WTC11 (cell line): Measurements from ENCODE around the gene PTCH1. TPM values are rescaled to one million over a fixed set of nuclear protein-coding genes. Genes with fewer than 3 reads are reported as not detected.

Experiments
- ATAC-seq: fragments of 200-7000 bp; cut with Tn5 transposase; 2 replicates; pipeline ENCODE4 v1.10.0; 2021; ENCODE audit warnings: mild to moderate bottlenecking, moderate library complexity
- CTCF ChIA-PET: fragments of 300-600 bp; sonication (Branson Sonifier 250); formaldehyde crosslinking; loops from one replicate; lab custom pipeline; 2021; ENCODE audit warnings: antibody characterized with exemption; lab: Charles Lee
- POLR2A ChIA-PET: fragments of 350-600 bp; sonication (Branson Sonifier 250); formaldehyde crosslinking; loops from one replicate; lab custom pipeline; 2021; ENCODE audit warnings: antibody characterized with exemption; lab: Charles Lee
- DNase-seq: peaks from one replicate; pipeline ENCODE4 v3.0.0; 2021; ENCODE audit warnings: low spot score
- H3K27ac Mint-ChIP-seq: 2 replicates; pipeline ENCODE4 v1.8.0; 2021; ENCODE audit warnings: mixed read lengths
- H3K27me3 Mint-ChIP-seq: 2 replicates; pipeline ENCODE4 v1.8.0; 2021; ENCODE audit warnings: low read depth, mild to moderate bottlenecking, moderate library complexity, mixed read lengths
- H3K36me3 Mint-ChIP-seq: 2 replicates; pipeline ENCODE4 v1.8.0; 2021; ENCODE audit warnings: mixed read lengths
- H3K4me1 Mint-ChIP-seq: 2 replicates; pipeline ENCODE4 v1.8.0; 2022; ENCODE audit warnings: mixed read lengths
- H3K4me3 Mint-ChIP-seq: 2 replicates; pipeline ENCODE4 v1.8.0; 2021; ENCODE audit warnings: mild to moderate bottlenecking, moderate library complexity, mixed read lengths
- H3K9me3 Mint-ChIP-seq: 2 replicates; pipeline ENCODE4 v1.8.0; 2021; ENCODE audit warnings: mixed read lengths
- CBFB ChIP-seq: sonication (generic); formaldehyde crosslinking; IDR thresholded peaks from 2 replicates; pipeline ENCODE4 v1.8.1; 2022; ENCODE audit warnings: mild to moderate bottlenecking, low read depth, missing genetic modification reagents
- E2F5 ChIP-seq: sonication (generic); formaldehyde crosslinking; IDR thresholded peaks from 2 replicates; pipeline ENCODE4 v1.8.1; 2022; ENCODE audit warnings: mild to moderate bottlenecking, moderate library complexity, missing genetic modification reagents
- ELF4 ChIP-seq: sonication (generic); formaldehyde crosslinking; IDR thresholded peaks from 2 replicates; pipeline ENCODE4 v1.8.1; 2022; ENCODE audit warnings: low read depth, mild to moderate bottlenecking, moderate library complexity, missing genetic modification reagents
- ESRRA ChIP-seq: sonication (generic); formaldehyde crosslinking; IDR thresholded peaks from 2 replicates; pipeline ENCODE4 v1.8.1; 2022; ENCODE audit warnings: mild to moderate bottlenecking, missing genetic modification reagents, borderline replicate concordance
- FOXP4 ChIP-seq: sonication (generic); formaldehyde crosslinking; IDR thresholded peaks from 2 replicates; pipeline ENCODE4 v1.8.0; 2022; ENCODE audit warnings: mild to moderate bottlenecking, missing genetic modification reagents
- JAZF1 ChIP-seq: fragments of 250-450 bp; sonication (Bioruptor Pico); IDR thresholded peaks from 2 replicates; pipeline ENCODE4 v1.9.0; 2021; ENCODE audit warnings: moderate library complexity, mild to moderate bottlenecking, inconsistent platforms
- MLX ChIP-seq: sonication (generic); formaldehyde crosslinking; IDR thresholded peaks from 2 replicates; pipeline ENCODE4 v1.8.1; 2023; ENCODE audit warnings: mild to moderate bottlenecking, missing genetic modification reagents, moderate library complexity
- NFE2L1 ChIP-seq: sonication (generic); formaldehyde crosslinking; IDR thresholded peaks from 2 replicates; pipeline ENCODE4 v1.8.1; 2023; ENCODE audit warnings: missing genetic modification reagents
- NFYB ChIP-seq: sonication (generic); formaldehyde crosslinking; conservative IDR thresholded peaks from 2 replicates; pipeline ENCODE4 v1.8.0; 2022; ENCODE audit warnings: low read depth, missing genetic modification reagents
- NR1H2 ChIP-seq: sonication (generic); formaldehyde crosslinking; IDR thresholded peaks from 2 replicates; pipeline ENCODE4 v1.9.0; 2021; ENCODE audit warnings: mild to moderate bottlenecking, moderate library complexity, missing genetic modification reagents
- OVOL2 ChIP-seq: fragments of 250-450 bp; sonication (Bioruptor Pico); IDR thresholded peaks from 2 replicates; pipeline ENCODE4 v1.9.0; 2021; ENCODE audit warnings: mild to moderate bottlenecking, borderline replicate concordance
- RELA ChIP-seq: sonication (generic); formaldehyde crosslinking; IDR thresholded peaks from 2 replicates; pipeline ENCODE4 v1.8.1; 2022; ENCODE audit warnings: missing genetic modification reagents, mild to moderate bottlenecking, borderline replicate concordance
- SOX15 ChIP-seq: fragments of 250-450 bp; sonication (Bioruptor Pico); IDR thresholded peaks from 2 replicates; pipeline ENCODE4 v1.9.0; 2021; ENCODE audit warnings: mild to moderate bottlenecking
- TCF7 ChIP-seq: sonication (generic); formaldehyde crosslinking; IDR thresholded peaks from 2 replicates; pipeline ENCODE4 v1.8.0; 2022; ENCODE audit warnings: mild to moderate bottlenecking, low read depth, missing genetic modification reagents, moderate library complexity
- ZNF219 ChIP-seq: sonication (generic); formaldehyde crosslinking; IDR thresholded peaks from 2 replicates; pipeline ENCODE4 v1.8.0; 2023; ENCODE audit warnings: missing genetic modification reagents, mild to moderate bottlenecking, borderline replicate concordance
- ZNF232 ChIP-seq: sonication (generic); formaldehyde crosslinking; IDR thresholded peaks from 2 replicates; pipeline ENCODE4 v1.8.0; 2022; ENCODE audit warnings: mild to moderate bottlenecking, missing genetic modification reagents
- total RNA-seq: library from RNA; stranded (reverse); gene quantifications from 3 replicates; pipeline ENCODE4 v1.2.3, GENCODE V29; 2021
- TF ChIP-seq, protein P1 (sequence below): sonication (generic); formaldehyde crosslinking; conservative IDR thresholded peaks from 2 replicates; pipeline ENCODE4 v1.8.1; 2022; ENCODE audit warnings: mild to moderate bottlenecking, missing genetic modification reagents
- TF ChIP-seq, protein P2 (sequence below): fragments of 250-450 bp; sonication (Bioruptor Pico); IDR thresholded peaks from 2 replicates; pipeline ENCODE4 v1.9.0; 2021; ENCODE audit warnings: moderate library complexity, mild to moderate bottlenecking, inconsistent platforms, borderline replicate concordance
- TF ChIP-seq, protein P3 (sequence below): sonication (generic); formaldehyde crosslinking; IDR thresholded peaks from 2 replicates; pipeline ENCODE4 v1.8.1; 2022; ENCODE audit warnings: low read depth, missing genetic modification reagents, borderline replicate concordance
- TF ChIP-seq, protein P4 (sequence below): sonication (generic); formaldehyde crosslinking; conservative IDR thresholded peaks from 2 replicates; pipeline ENCODE4 v1.8.1; 2023; ENCODE audit warnings: mild to moderate bottlenecking, low read depth, missing genetic modification reagents, moderate library complexity
- TF ChIP-seq, protein P5 (sequence below): sonication (generic); formaldehyde crosslinking; IDR thresholded peaks from 2 replicates; pipeline ENCODE4 v1.8.0; 2022; ENCODE audit warnings: mild to moderate bottlenecking, missing genetic modification reagents

Gene PTCH1
- total RNA-seq, 1 experiment from 2014 or later, result 38.0 TPM

DNA sequence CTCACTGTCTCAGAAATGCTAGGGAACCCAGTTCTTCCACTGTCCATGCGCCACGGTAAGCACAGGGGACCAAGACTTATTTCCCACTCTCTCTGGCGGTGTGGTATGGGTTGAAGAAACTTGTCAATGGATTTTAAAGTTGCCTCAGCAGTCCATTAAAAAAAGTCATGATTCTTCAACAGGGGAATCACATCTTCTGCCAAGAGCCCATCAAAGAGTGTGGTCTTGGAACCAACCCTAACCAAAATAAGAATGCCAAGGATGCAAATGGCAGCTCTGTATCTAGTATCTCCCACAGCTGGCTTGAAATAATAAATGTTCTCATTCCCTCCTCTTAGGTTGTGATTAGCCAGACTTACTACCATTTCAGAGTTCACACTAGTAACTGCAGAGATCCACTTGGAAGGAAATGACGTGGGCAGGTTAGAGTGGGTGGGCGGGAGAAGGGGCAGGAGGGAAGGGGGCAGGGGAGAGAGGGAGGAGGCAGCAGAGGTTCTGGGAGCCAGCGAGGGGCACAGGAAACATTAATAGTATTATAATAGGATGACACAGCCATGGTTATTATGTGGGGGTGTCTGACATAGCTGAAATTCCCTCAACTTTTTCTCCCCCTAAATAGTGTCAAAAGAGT lies 17.6 kb downstream of the PTCH1 start (continued):
- TF ChIP-seq, protein P1, sequence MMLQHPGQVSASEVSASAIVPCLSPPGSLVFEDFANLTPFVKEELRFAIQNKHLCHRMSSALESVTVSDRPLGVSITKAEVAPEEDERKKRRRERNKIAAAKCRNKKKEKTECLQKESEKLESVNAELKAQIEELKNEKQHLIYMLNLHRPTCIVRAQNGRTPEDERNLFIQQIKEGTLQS (CRISPR knock-in tag), result no peak
- TF ChIP-seq ELF4 (CRISPR knock-in tag) (no peak), SOX15 (CRISPR knock-in tag) (no peak), NFYB (no peak), ZNF219 (CRISPR knock-in tag) (no peak), RELA (CRISPR knock-in tag) (no peak)

- TF ChIP-seq MLX (CRISPR knock-in tag) (no peak), FOXP4 (CRISPR knock-in tag) (no peak), CBFB (CRISPR knock-in tag) (no peak), NFYB (no peak), E2F5 (no peak), TCF7 (CRISPR knock-in tag) (no peak), NR1H2 (no peak), JAZF1 (CRISPR knock-in tag) (no peak), OVOL2 (CRISPR knock-in tag) (no peak), ESRRA (CRISPR knock-in tag) (no peak), NFE2L1 (CRISPR knock-in tag) (no peak), ZNF232 (no peak)
- TF ChIP-seq, protein P2, sequence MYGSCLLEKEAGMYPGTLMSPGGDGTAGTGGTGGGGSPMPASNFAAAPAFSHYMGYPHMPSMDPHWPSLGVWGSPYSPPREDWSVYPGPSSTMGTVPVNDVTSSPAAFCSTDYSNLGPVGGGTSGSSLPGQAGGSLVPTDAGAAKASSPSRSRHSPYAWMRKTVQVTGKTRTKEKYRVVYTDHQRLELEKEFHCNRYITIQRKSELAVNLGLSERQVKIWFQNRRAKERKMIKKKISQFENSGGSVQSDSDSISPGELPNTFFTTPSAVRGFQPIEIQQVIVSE (CRISPR knock-in tag), result no peak
- TF ChIP-seq, protein P3, sequence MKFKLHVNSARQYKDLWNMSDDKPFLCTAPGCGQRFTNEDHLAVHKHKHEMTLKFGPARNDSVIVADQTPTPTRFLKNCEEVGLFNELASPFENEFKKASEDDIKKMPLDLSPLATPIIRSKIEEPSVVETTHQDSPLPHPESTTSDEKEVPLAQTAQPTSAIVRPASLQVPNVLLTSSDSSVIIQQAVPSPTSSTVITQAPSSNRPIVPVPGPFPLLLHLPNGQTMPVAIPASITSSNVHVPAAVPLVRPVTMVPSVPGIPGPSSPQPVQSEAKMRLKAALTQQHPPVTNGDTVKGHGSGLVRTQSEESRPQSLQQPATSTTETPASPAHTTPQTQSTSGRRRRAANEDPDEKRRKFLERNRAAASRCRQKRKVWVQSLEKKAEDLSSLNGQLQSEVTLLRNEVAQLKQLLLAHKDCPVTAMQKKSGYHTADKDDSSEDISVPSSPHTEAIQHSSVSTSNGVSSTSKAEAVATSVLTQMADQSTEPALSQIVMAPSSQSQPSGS (CRISPR knock-in tag), result no peak
- TF ChIP-seq, protein P4, sequence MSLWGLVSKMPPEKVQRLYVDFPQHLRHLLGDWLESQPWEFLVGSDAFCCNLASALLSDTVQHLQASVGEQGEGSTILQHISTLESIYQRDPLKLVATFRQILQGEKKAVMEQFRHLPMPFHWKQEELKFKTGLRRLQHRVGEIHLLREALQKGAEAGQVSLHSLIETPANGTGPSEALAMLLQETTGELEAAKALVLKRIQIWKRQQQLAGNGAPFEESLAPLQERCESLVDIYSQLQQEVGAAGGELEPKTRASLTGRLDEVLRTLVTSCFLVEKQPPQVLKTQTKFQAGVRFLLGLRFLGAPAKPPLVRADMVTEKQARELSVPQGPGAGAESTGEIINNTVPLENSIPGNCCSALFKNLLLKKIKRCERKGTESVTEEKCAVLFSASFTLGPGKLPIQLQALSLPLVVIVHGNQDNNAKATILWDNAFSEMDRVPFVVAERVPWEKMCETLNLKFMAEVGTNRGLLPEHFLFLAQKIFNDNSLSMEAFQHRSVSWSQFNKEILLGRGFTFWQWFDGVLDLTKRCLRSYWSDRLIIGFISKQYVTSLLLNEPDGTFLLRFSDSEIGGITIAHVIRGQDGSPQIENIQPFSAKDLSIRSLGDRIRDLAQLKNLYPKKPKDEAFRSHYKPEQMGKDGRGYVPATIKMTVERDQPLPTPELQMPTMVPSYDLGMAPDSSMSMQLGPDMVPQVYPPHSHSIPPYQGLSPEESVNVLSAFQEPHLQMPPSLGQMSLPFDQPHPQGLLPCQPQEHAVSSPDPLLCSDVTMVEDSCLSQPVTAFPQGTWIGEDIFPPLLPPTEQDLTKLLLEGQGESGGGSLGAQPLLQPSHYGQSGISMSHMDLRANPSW (CRISPR knock-in tag), result no peak
- TF ChIP-seq, protein P5, sequence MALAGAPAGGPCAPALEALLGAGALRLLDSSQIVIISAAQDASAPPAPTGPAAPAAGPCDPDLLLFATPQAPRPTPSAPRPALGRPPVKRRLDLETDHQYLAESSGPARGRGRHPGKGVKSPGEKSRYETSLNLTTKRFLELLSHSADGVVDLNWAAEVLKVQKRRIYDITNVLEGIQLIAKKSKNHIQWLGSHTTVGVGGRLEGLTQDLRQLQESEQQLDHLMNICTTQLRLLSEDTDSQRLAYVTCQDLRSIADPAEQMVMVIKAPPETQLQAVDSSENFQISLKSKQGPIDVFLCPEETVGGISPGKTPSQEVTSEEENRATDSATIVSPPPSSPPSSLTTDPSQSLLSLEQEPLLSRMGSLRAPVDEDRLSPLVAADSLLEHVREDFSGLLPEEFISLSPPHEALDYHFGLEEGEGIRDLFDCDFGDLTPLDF (CRISPR knock-in tag), result no peak
- no peak for DNase-seq
- H3K4me3 Mint-ChIP-seq, result no peak overlapping the region
- CTCF ChIA-PET, result no interaction called here
- ATAC-seq, result no peak
- no peaks in the 10 kb centered on the region for H3K9me3 Mint-ChIP-seq
- H3K36me3 Mint-ChIP-seq, result peaks cover 14% of the 10 kb centered on the region
- no peak overlapping the region for H3K27ac Mint-ChIP-seq
- POLR2A ChIA-PET, result interaction anchor here (1.2 kb wide), 1 partner anchor 10 kb away, joined by 3 read pairs; no protein-coding TSS in a partner anchor
- H3K27me3 Mint-ChIP-seq, result 0 out of 2 replicates have a peak, but pooled peaks cover 3% of the 10 kb centered on the region
- peaks cover 82% of the 10 kb centered on the region for H3K4me1 Mint-ChIP-seq
Observed at GRCh38 chr9:95498641-95499040, 18.1 kb downstream of the PTCH1 start.
